G401 (cell line): ENCODE results near the gene POU6F2. TPM values are rescaled to one million over a fixed set of nuclear protein-coding genes. Genes with fewer than 3 reads are reported as not detected.

ENCODE experiments used
- DNase-seq: peaks from one replicate; pipeline ENCODE4 v3.0.0-alpha.2; 2015; ENCODE audit warnings: low spot score
- in situ Hi-C: cut with HindIII; loops from 2 replicates; pipeline ENCODE4 v1.10.0; 2016; ENCODE audit warnings: low sequenced_read_pairs, mixed read lengths
- total RNA-seq: library from RNA; depleted of rRNA; stranded (reverse); fragments of >200 nt; shearing (Covaris generic); gene quantifications from 2 replicates; pipeline ENCODE4 v1.2.3, GENCODE V29; 2014

Gene POU6F2
- total RNA-seq, 1 experiment from 2014 or later = under 0.01 TPM

GRCh38 chr7:39095875-39096619 lies 118.3 kb downstream of the POU6F2 start:
- DNase-seq = no peak
- in situ Hi-C loops = no loop called here

- in situ Hi-C loops = no loop called here
- DNase-seq = no peak
These were observed 120.8 kb downstream of the POU6F2 start for GRCh38 chr7:39098506-39098905.

GRCh38 chr7:39099146-39099545 lies 121.4 kb downstream of the POU6F2 start:
- DNase-seq = no peak
- in situ Hi-C loops = no loop called here

GRCh38 chr7:39100270-39100669 lies 122.6 kb downstream of the POU6F2 start:
- no peak for DNase-seq
- in situ Hi-C loops = no loop called here

- no peak for DNase-seq
- in situ Hi-C loops = no loop called here
These were observed 124.5 kb downstream of the POU6F2 start for GRCh38 chr7:39102234-39102633.

- in situ Hi-C loops = no loop called here
- DNase-seq = no peak
These were observed 128.0 kb downstream of the POU6F2 start for GRCh38 chr7:39105720-39106119.

GRCh38 chr7:39125846-39126245 lies 148.1 kb downstream of the POU6F2 start:
- in situ Hi-C loops = no loop called here
- no peak for DNase-seq

DNA sequence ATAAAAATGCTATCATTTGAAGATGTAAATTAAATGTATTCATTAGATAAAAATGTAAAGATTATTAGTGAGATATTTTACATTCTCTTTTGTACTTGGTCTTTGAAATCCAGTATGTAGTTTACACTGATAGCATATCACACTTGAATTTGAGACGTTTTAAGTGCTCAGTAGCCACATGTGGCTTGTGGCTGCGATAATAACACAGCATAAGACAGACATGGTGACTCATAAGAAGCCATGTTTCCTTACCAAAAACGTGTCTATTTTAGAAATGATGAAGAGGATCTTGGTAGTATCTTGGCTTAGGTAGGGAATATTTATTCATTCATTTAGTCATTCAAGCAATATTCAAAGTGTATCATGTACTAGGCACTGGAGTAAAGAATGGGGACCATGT lies 149.3 kb downstream of the POU6F2 start:
- no peak for DNase-seq
- in situ Hi-C loops = no loop called here

GRCh38 chr7:39128287-39128843 lies 150.7 kb downstream of the POU6F2 start:
- no peak for DNase-seq
- in situ Hi-C loops = no loop called here

DNA sequence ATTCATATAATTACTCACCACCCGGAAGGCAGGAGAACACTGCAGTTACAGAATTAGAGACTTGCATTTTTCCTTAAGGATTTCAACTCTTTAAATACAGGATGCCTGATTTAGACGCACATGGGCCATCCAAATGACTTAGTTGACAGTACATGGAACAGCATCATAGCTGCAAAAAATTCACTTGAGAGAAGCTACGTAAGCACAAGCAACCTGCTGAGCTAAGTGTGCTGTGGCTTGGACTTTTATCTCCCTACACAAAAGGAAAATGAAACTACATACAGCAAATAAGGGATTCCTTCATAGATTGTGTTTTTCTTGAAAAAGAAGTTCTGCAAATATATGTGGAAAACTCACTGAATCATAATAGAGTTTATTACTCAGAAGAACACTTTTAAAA lies 152.6 kb downstream of the POU6F2 start:
- in situ Hi-C loops = no loop called here
- DNase-seq = no peak

DNA sequence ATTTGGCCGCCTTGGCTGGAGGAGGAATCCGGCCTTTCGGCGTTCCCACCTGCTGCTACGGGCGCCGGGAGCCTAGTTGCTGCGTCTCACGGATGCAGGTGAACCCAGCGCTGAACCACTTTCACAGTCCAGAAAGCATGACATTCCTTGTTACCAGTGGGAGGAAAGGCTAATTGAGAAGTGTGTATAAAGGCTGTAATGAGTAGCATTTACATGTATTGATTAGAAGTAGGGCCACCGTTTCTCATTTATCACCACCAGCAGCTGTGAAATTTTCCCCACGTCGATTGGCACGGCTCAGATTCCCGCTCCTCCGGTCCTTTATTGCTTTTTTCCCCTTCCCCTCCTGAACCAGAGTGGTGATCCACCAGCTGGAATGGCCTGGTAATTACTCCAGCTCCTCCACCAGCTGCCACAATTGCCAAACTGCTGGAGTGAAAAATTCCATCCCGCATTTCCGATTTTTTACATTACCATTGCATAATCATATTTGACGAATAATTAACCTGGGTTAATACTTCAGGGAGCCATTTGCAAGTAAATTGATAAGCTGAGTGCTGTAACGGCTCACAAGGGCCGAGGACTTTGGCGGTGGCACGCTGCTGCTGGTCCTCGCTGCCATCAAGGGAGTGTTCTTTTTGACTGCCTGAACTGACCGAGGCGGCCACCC lies 153.3 kb downstream of the POU6F2 start:
- no peak for DNase-seq
- in situ Hi-C loops = no loop called here

- no peak for DNase-seq
- in situ Hi-C loops = no loop called here
These were observed 154.6 kb downstream of the POU6F2 start for GRCh38 chr7:39132306-39132705.

- no peak for DNase-seq
- in situ Hi-C loops = no loop called here
These were observed 155.4 kb downstream of the POU6F2 start for GRCh38 chr7:39133088-39133487.

DNA sequence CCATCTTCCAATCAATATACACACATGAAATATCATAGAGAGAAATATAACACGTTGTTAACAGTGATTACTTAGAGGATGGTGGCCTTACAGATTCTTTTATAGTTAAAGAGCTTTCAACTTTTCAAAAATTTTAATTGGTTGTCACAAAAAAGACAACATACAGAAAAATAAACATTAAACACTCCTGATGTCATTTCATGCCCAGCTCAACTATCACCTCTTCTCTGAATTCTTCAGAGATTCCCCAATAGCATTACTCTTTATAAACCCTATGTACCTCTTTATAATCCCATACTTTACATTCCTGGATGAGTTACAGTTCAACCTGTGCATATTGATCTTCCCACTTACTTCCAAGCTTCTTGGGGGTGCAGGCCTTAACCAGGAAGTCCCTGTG lies 159.8 kb downstream of the POU6F2 start:
- DNase-seq = no peak
- in situ Hi-C loops = no loop called here

DNA sequence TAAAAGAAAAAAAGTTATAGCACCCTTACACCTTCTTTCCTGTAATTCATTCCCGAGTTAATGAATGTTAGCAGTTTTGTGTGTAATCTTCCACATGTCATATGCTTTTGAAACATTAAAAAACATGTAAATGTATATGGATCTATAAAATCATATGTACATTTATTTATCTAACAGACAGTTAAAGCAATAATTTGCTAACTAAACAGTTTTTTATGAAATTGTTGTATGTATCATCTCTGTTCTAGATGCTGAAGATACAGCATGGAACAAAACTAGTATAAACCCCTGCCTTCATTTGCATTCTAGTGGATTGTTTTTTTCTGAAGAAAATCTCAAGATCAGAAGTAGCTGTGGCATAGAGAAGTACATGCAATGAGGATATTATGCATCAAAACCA lies 165.0 kb downstream of the POU6F2 start:
- no peak for DNase-seq
- in situ Hi-C loops = no loop called here

DNA sequence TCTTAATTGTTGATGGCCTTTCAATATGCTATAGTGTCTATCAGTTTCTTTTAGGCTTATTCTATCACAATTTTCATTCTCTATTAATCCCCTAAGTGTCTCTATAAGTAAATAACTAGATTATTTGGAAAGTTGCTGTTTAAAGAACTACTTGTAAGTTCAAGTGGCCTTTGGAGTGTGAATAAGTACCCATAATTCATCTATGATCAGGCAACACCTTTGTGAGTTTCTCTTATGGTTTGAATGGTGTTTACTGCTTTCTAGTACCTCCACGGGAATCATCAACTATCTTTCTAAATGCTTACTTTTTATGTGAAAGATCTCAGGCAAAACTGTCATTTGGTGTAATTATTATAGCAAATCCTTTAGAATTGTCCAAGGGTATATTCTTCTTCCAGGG lies 166.7 kb downstream of the POU6F2 start:
- in situ Hi-C loops = no loop called here
- no peak for DNase-seq

GRCh38 chr7:39145283-39145682 lies 167.6 kb downstream of the POU6F2 start:
- in situ Hi-C loops = no loop called here
- no peak for DNase-seq

DNA sequence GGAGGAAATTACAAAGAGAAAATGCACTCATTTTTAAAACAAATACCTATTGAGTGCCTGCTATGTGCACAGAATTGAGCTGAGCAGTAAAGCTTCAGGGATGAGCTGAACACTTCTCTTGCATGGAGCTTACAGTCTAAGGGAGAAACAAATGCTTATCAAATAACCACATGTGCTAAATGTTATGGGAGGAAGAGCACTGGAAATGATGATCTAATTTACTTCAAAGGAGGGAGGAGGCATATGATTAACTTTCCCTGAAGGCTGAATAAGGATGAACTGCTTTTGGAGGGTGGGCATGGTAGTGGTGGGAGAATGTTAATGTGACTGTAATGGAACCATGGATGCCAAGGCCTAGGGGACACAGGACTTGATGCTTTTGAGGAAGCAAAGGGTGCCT lies 168.2 kb downstream of the POU6F2 start:
- no peak for DNase-seq
- in situ Hi-C loops = no loop called here

DNA sequence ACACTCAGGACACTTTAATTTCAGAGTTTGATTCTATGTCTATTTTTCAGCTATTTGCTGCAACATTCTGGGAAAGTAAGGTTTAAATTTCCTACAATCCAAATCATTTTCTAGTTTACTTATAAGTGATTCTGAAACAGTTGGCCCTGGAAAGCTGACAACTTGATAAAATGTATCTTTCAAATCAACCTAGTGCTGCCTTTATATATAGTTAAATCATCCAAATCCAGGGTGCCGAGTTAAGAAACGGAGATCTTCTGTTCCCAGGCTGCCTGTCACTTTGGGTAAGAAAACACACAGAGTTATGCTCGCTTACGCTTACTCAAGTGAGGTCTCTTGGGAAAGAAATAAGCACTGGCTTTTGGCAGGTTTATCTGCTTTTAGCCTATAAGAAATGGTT lies 175.0 kb downstream of the POU6F2 start:
- no peak for DNase-seq
- in situ Hi-C loops = no loop called here

- no peak for DNase-seq
- in situ Hi-C loops = no loop called here
These were observed 175.4 kb downstream of the POU6F2 start for GRCh38 chr7:39153113-39153512.

DNA sequence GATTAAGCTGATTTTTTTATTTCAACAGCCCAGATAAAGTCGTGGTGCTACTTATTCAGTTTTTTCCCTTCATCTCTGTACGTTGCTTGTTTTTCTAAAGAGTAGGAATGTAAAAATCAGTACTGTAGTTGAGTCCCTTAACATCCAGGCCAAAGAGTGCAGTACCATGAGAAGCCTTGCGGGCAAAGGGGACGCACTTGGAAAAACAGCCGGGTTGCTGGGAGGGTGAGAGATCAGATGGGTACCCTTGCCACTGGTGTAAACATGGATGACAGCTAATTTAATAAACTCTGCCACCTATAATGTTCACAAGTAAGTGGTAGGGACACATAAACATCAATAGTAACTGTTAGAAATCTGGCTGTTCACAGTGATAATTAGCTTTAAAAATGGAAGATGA lies 175.9 kb downstream of the POU6F2 start:
- in situ Hi-C loops = no loop called here
- DNase-seq = no peak
